HCT116 (cell line): ENCODE results near the gene CLEC3B. TPM values are rescaled to one million over a fixed set of nuclear protein-coding genes. Genes with fewer than 3 reads are reported as not detected.

Experiments used
- ATAC-seq: fragments of 200-7000 bp; cut with Tn5 transposase; 2 replicates; pipeline ENCODE4 v1.9.1; 2020; ENCODE audit warnings: mild to moderate bottlenecking, moderate library complexity
- BruUV-seq: library from RNA; stranded (reverse); fragments of 400-500 nt; replicated peaks from 2 replicates; lab custom pipeline; 2021; lab: Mats Ljungman, UMichigan
- CTCF ChIA-PET: fragments of 300-600 bp; sonication (Branson Sonifier 250); formaldehyde crosslinking; loops from one replicate; lab custom pipeline; 2021; ENCODE audit warnings: antibody characterized with exemption; lab: Charles Lee
- POLR2A ChIA-PET: fragments of 300-600, 350-600 bp; sonication (Branson Sonifier 250); formaldehyde crosslinking; loops from one replicate; lab custom pipeline; 2021; ENCODE audit warnings: antibody characterized with exemption; lab: Charles Lee
- RAD21 ChIA-PET, 2 experiments: fragments of 300-600 bp; sonication (Branson Sonifier 250); formaldehyde crosslinking; loops; one replicate each; lab custom pipeline; 2023; ENCODE audit warnings: low total read pairs in 2 of 2; ENCODE audit not compliant: uncharacterized antibody in 2 of 2, unreplicated experiment in 2 of 2, low non-redundant PET in 1 of 2; lab: Charles Lee
- DNase-seq: peaks from one replicate; pipeline ENCODE4 v3.0.0-alpha.2; 2010; ENCODE audit warnings: low read depth, low spot score
- H2AFZ ChIP-seq: fragments of 200-600 bp; shearing (Covaris generic), sonication (generic); 2 replicates; pipeline ENCODE4 v1.6.1; 2017; ENCODE audit warnings: low read depth, mixed run types, mixed read lengths, antibody characterized with exemption, low read length; ENCODE audit not compliant: poor library complexity, severe bottlenecking
- H3K27ac ChIP-seq: 2 replicates; pipeline ENCODE4 v1.5.1; 2012; ENCODE audit warnings: low read depth, low read length
- H3K27me3 ChIP-seq: fragments of 200-600 bp; sonication (generic); 2 replicates; pipeline ENCODE4 v1.6.1; 2016; ENCODE audit warnings: mixed run types, low read length, mixed read lengths; ENCODE audit not compliant: insufficient read depth
- H3K36me3 ChIP-seq, 2 experiments: fragments of 200-500 bp in 1 of 2; fragments of 200-600 bp in 1 of 2; sonication (Bioruptor generic) in 1 of 2; sonication (generic) in 1 of 2; 2 replicates each; pipeline versions ENCODE4 v1.5.1 to v1.6.1; 2014 to 2016; ENCODE audit warnings: low read length in 2 of 2, inconsistent platforms in 1 of 2, mixed read lengths in 1 of 2, mixed run types in 1 of 2; ENCODE audit not compliant: insufficient read depth in 2 of 2, control insufficient read depth in 1 of 2
- H3K4me1 ChIP-seq, 2 experiments: fragments of 200-600 bp in 1 of 2; sonication (generic) in 1 of 2; 2 replicates each; pipeline versions ENCODE4 v1.5.1 to v1.6.1; 2012 to 2017; ENCODE audit warnings: low read length in 2 of 2, inconsistent platforms in 1 of 2, mild to moderate bottlenecking in 1 of 2, mixed read lengths in 1 of 2, mixed run types in 1 of 2, moderate library complexity in 1 of 2; ENCODE audit not compliant: insufficient read depth in 2 of 2, control insufficient read depth in 1 of 2
- H3K4me2 ChIP-seq: fragments of 200-600 bp; sonication (generic); 2 replicates; pipeline ENCODE4 v1.6.1; 2017; ENCODE audit warnings: mixed run types, low read length, mixed read lengths
- H3K4me3 ChIP-seq, 2 experiments: fragments of 200-600 bp in 1 of 2; sonication (generic) in 1 of 2; replicated peaks in 1 of 2; 2 replicates each; pipeline ENCODE4 v1.5.1; 2011 to 2016; ENCODE audit warnings: low read length in 2 of 2, control low read depth in 1 of 2, low read depth in 1 of 2, mild to moderate bottlenecking in 1 of 2, mixed read lengths in 1 of 2, mixed run types in 1 of 2
- H3K79me2 ChIP-seq: fragments of 200-600 bp; sonication (generic); 2 replicates; pipeline ENCODE4 v1.6.1; 2017; ENCODE audit warnings: mild to moderate bottlenecking, mixed run types, low read length, moderate library complexity, mixed read lengths; ENCODE audit not compliant: insufficient read depth
- H3K9ac ChIP-seq: fragments of 200-600 bp; sonication (generic); 2 replicates; pipeline ENCODE4 v1.6.1; 2016; ENCODE audit warnings: low read length, mixed read lengths
- H3K9me2 ChIP-seq: fragments of 200-600 bp; sonication (generic), shearing (Covaris generic); 2 replicates; pipeline ENCODE4 v1.6.1; 2017; ENCODE audit warnings: mixed run types, mild to moderate bottlenecking, moderate library complexity; ENCODE audit not compliant: insufficient read depth
- H3K9me3 ChIP-seq, 2 experiments: fragments of 200-500 bp in 1 of 2; fragments of 200-600 bp in 1 of 2; sonication (Bioruptor generic) in 1 of 2; sonication (generic) in 1 of 2; 2 replicates each; pipeline ENCODE4 v1.6.1; 2014 to 2017; ENCODE audit warnings: low read length in 2 of 2, mixed read lengths in 2 of 2, inconsistent platforms in 1 of 2, low read depth in 1 of 2, mild to moderate bottlenecking in 1 of 2, mixed run types in 1 of 2, moderate library complexity in 1 of 2; ENCODE audit not compliant: control insufficient read depth in 1 of 2, insufficient read depth in 1 of 2
- H4K20me1 ChIP-seq: fragments of 200-600 bp; sonication (generic), shearing (Covaris generic); 2 replicates; pipeline ENCODE4 v1.6.1; 2017; ENCODE audit warnings: mixed run types, mild to moderate bottlenecking, moderate library complexity; ENCODE audit not compliant: insufficient read depth
- ATF3 ChIP-seq: IDR thresholded peaks from 2 replicates; pipeline ENCODE4 v1.6.1; 2012
- CBX3 ChIP-seq: IDR thresholded peaks from 2 replicates; pipeline ENCODE4 v1.6.1; 2012; ENCODE audit warnings: low read depth
- CEBPB ChIP-seq: IDR thresholded peaks from 2 replicates; pipeline ENCODE4 v1.6.1; 2012; ENCODE audit warnings: low read depth
- EGR1 ChIP-seq: IDR thresholded peaks from 2 replicates; pipeline ENCODE4 v1.6.1; 2012; ENCODE audit warnings: low read depth
- ELF1 ChIP-seq: IDR thresholded peaks from 2 replicates; pipeline ENCODE4 v1.6.1; 2012; ENCODE audit warnings: low read depth, borderline replicate concordance
- EZH2phosphoT487 ChIP-seq: fragments of 200-600 bp; IDR thresholded peaks from 2 replicates; pipeline ENCODE4 v1.6.1; 2018; ENCODE audit warnings: antibody characterized with exemption, borderline replicate concordance
- FOSL1 ChIP-seq: IDR thresholded peaks from 2 replicates; pipeline ENCODE4 v1.6.1; 2012; ENCODE audit warnings: low read depth
- JUND ChIP-seq: IDR thresholded peaks from 2 replicates; pipeline ENCODE4 v1.6.1; 2012
- MAX ChIP-seq: IDR thresholded peaks from 2 replicates; pipeline ENCODE4 v1.6.1; 2012
- POLR2A ChIP-seq: IDR thresholded peaks from 2 replicates; pipeline ENCODE4 v1.7.0; 2011; ENCODE audit warnings: borderline replicate concordance; ENCODE audit not compliant: insufficient read depth, insufficient read length; ENCODE audit errors: extremely low read depth
- POLR2AphosphoS5 ChIP-seq: IDR thresholded peaks from 2 replicates; pipeline ENCODE4 v1.6.1; 2011; ENCODE audit warnings: mild to moderate bottlenecking, low read depth, low read length, moderate library complexity
- RAD21 ChIP-seq: IDR thresholded peaks from 2 replicates; pipeline ENCODE4 v1.6.1; 2012; ENCODE audit warnings: low read depth, mild to moderate bottlenecking
- REST ChIP-seq: IDR thresholded peaks from 2 replicates; pipeline ENCODE4 v1.6.1; 2012; ENCODE audit warnings: low read depth
- SIN3A ChIP-seq: IDR thresholded peaks from 2 replicates; pipeline ENCODE4 v1.6.1; 2012; ENCODE audit warnings: low read depth
- SP1 ChIP-seq: IDR thresholded peaks from 2 replicates; pipeline ENCODE4 v1.6.1; 2012; ENCODE audit warnings: low read depth
- ZBTB33 ChIP-seq: IDR thresholded peaks from 2 replicates; pipeline ENCODE4 v1.6.1; 2011; ENCODE audit warnings: mild to moderate bottlenecking, low read length, moderate library complexity; ENCODE audit not compliant: insufficient replicate concordance; ENCODE audit errors: extremely low read depth
- ZFX ChIP-seq: fragments of 450-650 bp; IDR thresholded peaks from 2 replicates; pipeline ENCODE4 v1.6.1; 2017
- ZNF274 ChIP-seq: fragments of 200-500 bp; sonication (Bioruptor generic); IDR thresholded peaks from 2 replicates; pipeline ENCODE4 v1.6.1; 2014; ENCODE audit warnings: mild to moderate bottlenecking, low read depth, low read length, inconsistent platforms
- intact Hi-C: fragments of 100-400 bp; cut with micrococcal nuclease; formaldehyde crosslinking; loops from 2 replicates; pipeline ENCODE4 v1.10.0; 2022
- total RNA-seq: library from RNA; stranded (reverse); gene quantifications from one replicate; pipeline ENCODE4 v1.2.1, GENCODE V29; 2021; ENCODE audit not compliant: unreplicated experiment

CLEC3B gene
- total RNA-seq, 1 experiment from 2014 or later = 0.57 TPM

GRCh38 chr3:45043728-45044299, 17.7 kb downstream of the CLEC3B start (continued):
- TF ChIP-seq ZNF274 (no peak), RAD21 (peak; percentile 66), CEBPB (no peak), FOSL1 (peak; percentile 61), POLR2A (no peak), MAX (no peak), ELF1 (no peak), ZFX (no peak), REST (no peak), EGR1 (no peak)

DNA sequence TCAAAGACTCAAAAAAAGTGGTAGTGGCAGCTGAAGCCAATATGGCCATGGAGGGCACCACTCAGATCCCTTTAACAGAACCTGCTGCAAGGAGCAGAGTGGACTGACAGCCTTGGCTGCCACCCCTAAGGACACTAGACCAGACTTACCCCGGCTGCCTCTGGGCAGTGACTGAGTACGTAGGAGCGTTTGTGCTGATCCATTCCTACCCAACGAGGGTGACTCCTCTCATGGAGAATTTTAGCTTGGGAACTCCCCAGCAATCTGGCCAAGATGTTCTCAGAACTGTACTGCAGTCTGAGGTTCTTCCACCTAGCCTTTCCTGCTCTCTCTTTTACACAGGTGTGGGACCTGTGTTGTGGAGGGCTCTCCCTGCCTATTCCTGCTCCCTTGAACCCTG, 22.1 kb downstream of the CLEC3B start:
- H3K79me2 ChIP-seq = no peaks in the 10 kb centered on the region
- ATAC-seq (no peak), DNase-seq (no peak)
- no peaks in the 10 kb centered on the region for H4K20me1 ChIP-seq
- H3K4me2 ChIP-seq = no peak overlapping the region
- H3K4me1 ChIP-seq = peaks cover 5 to 8% of the 10 kb centered on the region in 2 experiments; a peak in 3 of 4 replicates
- POLR2A ChIA-PET = no interaction called here
- RAD21 ChIA-PET = no interaction called here
- H3K27ac ChIP-seq = no peak overlapping the region
- H2AFZ ChIP-seq = no peak overlapping the region
- no TSS peak for BruUV-seq
- no peak overlapping the region for H3K4me3 ChIP-seq
- no peak overlapping the region for H3K9ac ChIP-seq
- intact Hi-C loops = no loop called here
- no peaks in the 10 kb centered on the region for H3K9me2 ChIP-seq
- CTCF ChIA-PET = interaction anchor here (1.2 kb wide), 1 partner anchor 8 kb away, joined by 3 read pairs; no protein-coding TSS in a partner anchor
- no peaks in the 10 kb centered on the region for H3K9me3 ChIP-seq
- H3K36me3 ChIP-seq = no peaks in the 10 kb centered on the region
- H3K27me3 ChIP-seq = no peaks in the 10 kb centered on the region
- TF ChIP-seq EZH2phosphoT487 = no peak
- no peak for TF ChIP-seq ZNF274
- no peak for TF ChIP-seq SP1
- no peak for TF ChIP-seq SIN3A
- TF ChIP-seq ELF1 = no peak
- TF ChIP-seq ATF3 = no peak
- TF ChIP-seq POLR2AphosphoS5 = no peak
- TF ChIP-seq JUND = no peak
- TF ChIP-seq RAD21 = no peak
- no peak for TF ChIP-seq CBX3
- no peak for TF ChIP-seq ZBTB33
- TF ChIP-seq MAX = no peak
